ENCODE data around the gene UBTD2.

DNA sequence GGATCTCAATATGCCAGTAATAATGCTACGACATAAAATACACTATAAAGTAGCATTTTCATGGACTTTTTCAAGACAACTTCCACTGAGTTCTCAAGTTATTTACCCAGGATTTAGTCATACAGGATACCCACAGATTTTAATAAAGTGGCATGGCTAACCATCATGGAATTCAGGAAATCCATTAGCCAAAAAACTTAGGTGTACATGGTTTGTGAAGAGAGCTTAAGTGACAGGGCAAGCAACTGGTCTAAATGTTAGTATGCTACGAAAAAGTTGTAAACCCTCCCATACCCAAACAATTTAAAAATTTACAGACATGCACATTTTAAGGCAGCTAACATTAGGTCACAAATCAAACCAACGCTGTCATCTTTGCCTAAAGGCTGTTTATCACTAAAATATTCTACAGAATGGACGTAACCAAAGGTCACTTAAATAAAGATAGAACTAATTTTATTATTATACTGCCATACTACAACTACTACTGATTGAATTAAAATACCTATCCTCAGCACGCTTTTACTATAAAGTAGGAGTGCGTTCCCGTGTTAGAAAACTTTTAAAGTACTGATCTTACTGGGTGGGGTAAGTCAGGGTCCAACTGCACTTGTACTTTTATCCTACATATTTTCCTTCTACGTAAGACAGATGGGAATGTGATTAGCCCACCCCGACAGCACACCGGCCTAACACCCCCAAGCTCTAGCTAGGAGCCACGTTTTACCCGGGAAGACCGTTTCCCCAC is 1.1 kb downstream of the UBTD2 start:
- TF ChIP-seq, protein P1, sequence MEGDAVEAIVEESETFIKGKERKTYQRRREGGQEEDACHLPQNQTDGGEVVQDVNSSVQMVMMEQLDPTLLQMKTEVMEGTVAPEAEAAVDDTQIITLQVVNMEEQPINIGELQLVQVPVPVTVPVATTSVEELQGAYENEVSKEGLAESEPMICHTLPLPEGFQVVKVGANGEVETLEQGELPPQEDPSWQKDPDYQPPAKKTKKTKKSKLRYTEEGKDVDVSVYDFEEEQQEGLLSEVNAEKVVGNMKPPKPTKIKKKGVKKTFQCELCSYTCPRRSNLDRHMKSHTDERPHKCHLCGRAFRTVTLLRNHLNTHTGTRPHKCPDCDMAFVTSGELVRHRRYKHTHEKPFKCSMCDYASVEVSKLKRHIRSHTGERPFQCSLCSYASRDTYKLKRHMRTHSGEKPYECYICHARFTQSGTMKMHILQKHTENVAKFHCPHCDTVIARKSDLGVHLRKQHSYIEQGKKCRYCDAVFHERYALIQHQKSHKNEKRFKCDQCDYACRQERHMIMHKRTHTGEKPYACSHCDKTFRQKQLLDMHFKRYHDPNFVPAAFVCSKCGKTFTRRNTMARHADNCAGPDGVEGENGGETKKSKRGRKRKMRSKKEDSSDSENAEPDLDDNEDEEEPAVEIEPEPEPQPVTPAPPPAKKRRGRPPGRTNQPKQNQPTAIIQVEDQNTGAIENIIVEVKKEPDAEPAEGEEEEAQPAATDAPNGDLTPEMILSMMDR (conservative IDR thresholded peaks at IDR 0.05; ENCODE audit: low read depth in 2 of 2): no peak
- TF ChIP-seq EZH2 (IDR thresholded peaks at IDR 0.05; ENCODE audit: low read depth, unreplicated experiment): no peak
- no peak for TF ChIP-seq POLR2AphosphoS5 (IDR thresholded peaks at IDR 0.05; ENCODE audit: low read depth)

Measured in GM23338 (cell line).